A549 (cell line): ENCODE data around the gene TAS2R16. TPM values are rescaled to one million over a fixed set of nuclear protein-coding genes. Genes with fewer than 3 reads are reported as not detected.

ENCODE experiments used
- ATAC-seq, 2 experiments: fragments of 200-7000 bp in 1 of 2; fragments of >200 bp in 1 of 2; cut with Nextera tagmentation in 1 of 2; cut with Tn5 transposase in 1 of 2; 3 replicates each; pipeline versions ENCODE4 v1.8.0 to v1.9.1; 2018 to 2020; ENCODE audit warnings: mild to moderate bottlenecking in 1 of 2, moderate library complexity in 1 of 2
- CTCF ChIA-PET: fragments of 300-600 bp; sonication (Branson Sonifier 250); formaldehyde crosslinking; extraction: SDS; loops from one replicate; lab custom pipeline; 2021; ENCODE audit warnings: antibody characterized with exemption, inconsistent platforms; lab: Yijun Ruan, JAX
- POLR2A ChIA-PET: fragments of 350-600 bp; formaldehyde crosslinking; extraction: SDS; loops from one replicate; lab custom pipeline; 2021; ENCODE audit warnings: antibody characterized with exemption, inconsistent platforms; lab: Yijun Ruan, JAX
- DNase-seq, 2 experiments: peaks; one replicate each; pipeline versions ENCODE4 v3.0.0 to v3.0.0-alpha.2; 2011 to 2016; ENCODE audit warnings: low read depth in 1 of 2, low spot score in 1 of 2
- FAIRE-seq: peaks from 2 replicates; lab custom pipeline; 2011; peaks lifted over from hg19 to GRCh38; lab: Jason Lieb, UNC
- H3K27ac ChIP-seq, 2 experiments: fragments of >200 bp; sonication (Bioruptor Twin); formaldehyde crosslinking; 3 replicates each; pipeline ENCODE4 v1.5.1; 2016 to 2017
- H3K4me1 ChIP-seq: fragments of >200 bp; sonication (Bioruptor Twin); formaldehyde crosslinking; 3 replicates; pipeline ENCODE4 v1.6.1; 2016
- H3K4me2 ChIP-seq: fragments of >200 bp; sonication (Bioruptor Twin); formaldehyde crosslinking; 3 replicates; pipeline ENCODE4 v1.6.1; 2016
- H3K4me3 ChIP-seq: fragments of >200 bp; sonication (Bioruptor Twin); formaldehyde crosslinking; 3 replicates; pipeline ENCODE4 v1.5.1; 2016
- H3K9me3 ChIP-seq: fragments of >200 bp; sonication (Bioruptor Twin); formaldehyde crosslinking; 3 replicates; pipeline ENCODE4 v1.6.1; 2016
- EHF ChIP-seq: fragments of 250-450 bp; sonication (Bioruptor Pico); IDR thresholded peaks from 2 replicates; pipeline ENCODE4 v1.5.0; 2020; ENCODE audit warnings: mild to moderate bottlenecking
- EHMT2 ChIP-seq: fragments of 200-600 bp; sonication (generic); IDR thresholded peaks from 2 replicates; pipeline ENCODE4 v1.6.1; 2016; ENCODE audit warnings: antibody characterized with exemption, low read depth, mild to moderate bottlenecking, moderate library complexity
- ESRRA ChIP-seq: fragments of 150-350 bp; IDR thresholded peaks from 2 replicates; pipeline ENCODE4 v1.6.1; 2014; ENCODE audit warnings: mild to moderate bottlenecking, low read length, borderline replicate concordance
- FOSL2 ChIP-seq, 2 experiments: fragments of 450-650 bp in 1 of 2; fragments of >200 bp in 1 of 2; sonication (Bioruptor Twin) in 1 of 2; formaldehyde crosslinking; IDR thresholded peaks; 2 replicates each; pipeline versions ENCODE4 v1.5.0 to v1.6.1; 2016 to 2020; ENCODE audit warnings: mild to moderate bottlenecking in 1 of 2, moderate library complexity in 1 of 2
- HEYL ChIP-seq: fragments of 250-450 bp; sonication (Bioruptor Pico); IDR thresholded peaks from 2 replicates; pipeline ENCODE4 v1.8.0; 2021; ENCODE audit warnings: mild to moderate bottlenecking, moderate library complexity
- HOXB13 ChIP-seq: fragments of 250-450 bp; sonication (Bioruptor Pico); IDR thresholded peaks from 2 replicates; pipeline ENCODE4 v1.5.0; 2020; ENCODE audit warnings: low read depth, mild to moderate bottlenecking, moderate library complexity
- JUNB ChIP-seq: fragments of >200 bp; sonication (Bioruptor Twin); formaldehyde crosslinking; IDR thresholded peaks from 2 replicates; pipeline ENCODE4 v1.6.1; 2016
- KDM5A ChIP-seq: fragments of 200-600 bp; sonication (generic); IDR thresholded peaks from 2 replicates; pipeline ENCODE4 v1.6.1; 2016; ENCODE audit warnings: antibody characterized with exemption, mild to moderate bottlenecking
- MAFK ChIP-seq: fragments of 450-650 bp; IDR thresholded peaks from 2 replicates; pipeline ENCODE4 v1.6.1; 2014; ENCODE audit not compliant: partially characterized antibody
- NFE2L2 ChIP-seq: fragments of 150-350 bp; conservative IDR thresholded peaks from 2 replicates; pipeline ENCODE4 v1.6.1; 2014; ENCODE audit warnings: low read length
- PHF8 ChIP-seq: fragments of 200-600 bp; sonication (generic); IDR thresholded peaks from 2 replicates; pipeline ENCODE4 v1.6.1; 2016; ENCODE audit warnings: low read depth, mild to moderate bottlenecking, antibody characterized with exemption, moderate library complexity, borderline replicate concordance
- RFX5 ChIP-seq: fragments of 450-650 bp; IDR thresholded peaks from 2 replicates; pipeline ENCODE4 v1.7.1; 2014; ENCODE audit warnings: antibody characterized with exemption, mild to moderate bottlenecking, moderate library complexity
- RNF2 ChIP-seq: fragments of 200-600 bp; sonication (generic); IDR thresholded peaks from 2 replicates; pipeline ENCODE4 v1.6.1; 2016; ENCODE audit warnings: low read depth, mild to moderate bottlenecking, antibody characterized with exemption, moderate library complexity, borderline replicate concordance
- TFCP2L1 ChIP-seq: fragments of 250-450 bp; sonication (Bioruptor Pico); IDR thresholded peaks from 2 replicates; pipeline ENCODE4 v1.5.0; 2021; ENCODE audit warnings: mild to moderate bottlenecking
- ZNF302 ChIP-seq: fragments of 250-450 bp; sonication (Bioruptor Pico); IDR thresholded peaks from 2 replicates; pipeline ENCODE4 v1.9.0; 2021; ENCODE audit warnings: inconsistent platforms, mild to moderate bottlenecking, moderate library complexity
- ZSCAN20 ChIP-seq: fragments of 250-450 bp; sonication (Bioruptor Pico); IDR thresholded peaks from 2 replicates; pipeline ENCODE4 v1.8.0; 2022; ENCODE audit warnings: mild to moderate bottlenecking, moderate library complexity
- WGBS: methylation state at CpG from one replicate; pipeline ENCODE4 v1.1.6; 2017; ENCODE audit errors: missing lambda C conversion rate; 5-methylcytosine and 5-hydroxymethylcytosine counted together
- polyA plus RNA-seq, 4 experiments: library from polyadenylated mRNA; depleted of rRNA in 3 of 4; stranded (reverse); fragments of >200 nt; fragmentation: RNase III in 1 of 4; extraction: RNeasy Plus Mini Kit Qiagen cat#74134 plus additional on column Dnase treatment in 1 of 4; gene quantifications; 2 replicates in 3 of 4; 3 replicates in 1 of 4; pipeline ENCODE4 v1.2.3, GENCODE V29; 2011 to 2017
- TF ChIP-seq, protein P1 (sequence below): fragments of 250-450 bp; sonication (Bioruptor Pico); IDR thresholded peaks from 2 replicates; pipeline ENCODE4 v1.5.0; 2020; ENCODE audit warnings: low read depth, mild to moderate bottlenecking, moderate library complexity
- TF ChIP-seq, protein P2 (sequence below): fragments of 250-450 bp; sonication (Bioruptor Pico); IDR thresholded peaks from 2 replicates; pipeline ENCODE4 v1.5.0; 2021; ENCODE audit warnings: mild to moderate bottlenecking, moderate library complexity, borderline replicate concordance
- TF ChIP-seq, protein P3 (sequence below): fragments of 150-350 bp; IDR thresholded peaks from 2 replicates; pipeline ENCODE4 v1.6.1; 2014; ENCODE audit warnings: low read depth, mild to moderate bottlenecking, low read length
- TF ChIP-seq, protein P4 (sequence below): fragments of >200 bp; sonication (Bioruptor Twin); formaldehyde crosslinking; IDR thresholded peaks from 2 replicates; pipeline ENCODE4 v1.6.1; 2016
- TF ChIP-seq, protein P5 (sequence below): fragments of 200-600 bp; sonication (generic); IDR thresholded peaks from 2 replicates; pipeline ENCODE4 v1.6.1; 2016; ENCODE audit warnings: antibody characterized with exemption, mild to moderate bottlenecking, moderate library complexity
- TF ChIP-seq, protein P6 (sequence below): IDR thresholded peaks from 2 replicates; pipeline ENCODE4 v1.6.1; 2012

TAS2R16 gene
- polyA plus RNA-seq, 2 of the 4 experiments (the other 2 are of a cell fraction), result not detected

DNA sequence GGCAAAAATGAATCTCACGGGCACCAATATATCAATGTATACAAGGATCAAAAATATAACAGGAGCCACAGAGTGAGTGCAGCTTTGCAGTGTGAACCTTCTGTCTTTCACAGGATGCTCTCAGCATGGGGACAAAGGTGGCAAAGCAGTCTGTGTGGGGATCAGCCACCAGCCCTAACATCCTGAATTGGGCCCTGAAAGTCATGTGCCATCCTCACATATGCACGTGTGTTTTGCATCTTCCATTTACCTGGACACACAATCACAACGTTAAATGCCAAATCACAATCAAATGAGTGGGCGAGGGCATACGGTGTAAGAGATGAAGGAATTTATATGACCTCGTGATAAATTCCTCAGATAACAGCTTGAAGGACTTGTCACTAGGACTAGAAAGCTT lies 6.5 kb downstream of the TAS2R16 start:
- no peaks in the 10 kb centered on the region for H3K4me1 ChIP-seq
- ATAC-seq, result no peak
- no peak overlapping the region for H3K27ac ChIP-seq
- H3K4me2 ChIP-seq, result no peak overlapping the region
- H3K9me3 ChIP-seq, result no peaks in the 10 kb centered on the region
- POLR2A ChIA-PET, result no interaction called here
- no peak for TF ChIP-seq HEYL (CRISPR knock-in tag)
- no peak for TF ChIP-seq NFE2L2
- TF ChIP-seq KDM5A, result no peak
- TF ChIP-seq JUNB, result no peak
- no peak for TF ChIP-seq TFCP2L1 (CRISPR knock-in tag)
- TF ChIP-seq ZNF302 (CRISPR knock-in tag), result no peak
- no peak for TF ChIP-seq PHF8
- TF ChIP-seq, protein P1, sequence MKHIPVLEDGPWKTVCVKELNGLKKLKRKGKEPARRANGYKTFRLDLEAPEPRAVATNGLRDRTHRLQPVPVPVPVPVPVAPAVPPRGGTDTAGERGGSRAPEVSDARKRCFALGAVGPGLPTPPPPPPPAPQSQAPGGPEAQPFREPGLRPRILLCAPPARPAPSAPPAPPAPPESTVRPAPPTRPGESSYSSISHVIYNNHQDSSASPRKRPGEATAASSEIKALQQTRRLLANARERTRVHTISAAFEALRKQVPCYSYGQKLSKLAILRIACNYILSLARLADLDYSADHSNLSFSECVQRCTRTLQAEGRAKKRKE, result no peak
- TF ChIP-seq, all 56 proteins: peak for 0
- 7% methylated on average over 6 of the region's 6 CpGs for WGBS
- DNase-seq (no peak), FAIRE-seq (no peak)
- CTCF ChIA-PET, result no interaction called here
- no peak overlapping the region for H3K4me3 ChIP-seq

DNA sequence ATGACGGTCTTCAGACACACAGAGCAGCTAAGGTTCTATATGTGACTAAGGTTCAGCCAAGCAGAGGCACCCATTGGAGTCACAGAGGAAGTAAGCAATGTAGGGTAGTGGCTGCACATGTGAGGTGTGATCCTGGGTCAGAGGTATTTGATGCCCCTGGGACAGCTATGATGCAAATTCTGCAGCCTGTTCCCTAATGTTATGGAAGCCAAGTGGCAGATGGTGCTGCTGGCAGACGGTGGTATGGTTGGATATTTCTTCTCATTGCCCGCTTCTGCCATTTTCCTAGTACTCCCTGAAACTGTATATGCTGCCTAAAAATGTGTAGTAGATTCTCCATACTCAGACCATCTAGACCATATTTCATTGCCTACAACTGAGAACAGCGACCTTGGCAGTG lies 7.2 kb downstream of the TAS2R16 start:
- H3K9me3 ChIP-seq, result no peaks in the 10 kb centered on the region
- no peaks in the 10 kb centered on the region for H3K4me1 ChIP-seq
- WGBS, result 4% methylated on average over 4 of the region's 4 CpGs
- TF ChIP-seq, protein P2, sequence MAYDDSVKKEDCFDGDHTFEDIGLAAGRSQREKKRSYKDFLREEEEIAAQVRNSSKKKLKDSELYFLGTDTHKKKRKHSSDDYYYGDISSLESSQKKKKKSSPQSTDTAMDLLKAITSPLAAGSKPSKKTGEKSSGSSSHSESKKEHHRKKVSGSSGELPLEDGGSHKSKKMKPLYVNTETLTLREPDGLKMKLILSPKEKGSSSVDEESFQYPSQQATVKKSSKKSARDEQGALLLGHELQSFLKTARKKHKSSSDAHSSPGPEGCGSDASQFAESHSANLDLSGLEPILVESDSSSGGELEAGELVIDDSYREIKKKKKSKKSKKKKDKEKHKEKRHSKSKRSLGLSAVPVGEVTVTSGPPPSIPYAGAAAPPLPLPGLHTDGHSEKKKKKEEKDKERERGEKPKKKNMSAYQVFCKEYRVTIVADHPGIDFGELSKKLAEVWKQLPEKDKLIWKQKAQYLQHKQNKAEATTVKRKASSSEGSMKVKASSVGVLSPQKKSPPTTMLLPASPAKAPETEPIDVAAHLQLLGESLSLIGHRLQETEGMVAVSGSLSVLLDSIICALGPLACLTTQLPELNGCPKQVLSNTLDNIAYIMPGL, result no peak
- no peak for TF ChIP-seq RFX5
- TF ChIP-seq, protein P3, sequence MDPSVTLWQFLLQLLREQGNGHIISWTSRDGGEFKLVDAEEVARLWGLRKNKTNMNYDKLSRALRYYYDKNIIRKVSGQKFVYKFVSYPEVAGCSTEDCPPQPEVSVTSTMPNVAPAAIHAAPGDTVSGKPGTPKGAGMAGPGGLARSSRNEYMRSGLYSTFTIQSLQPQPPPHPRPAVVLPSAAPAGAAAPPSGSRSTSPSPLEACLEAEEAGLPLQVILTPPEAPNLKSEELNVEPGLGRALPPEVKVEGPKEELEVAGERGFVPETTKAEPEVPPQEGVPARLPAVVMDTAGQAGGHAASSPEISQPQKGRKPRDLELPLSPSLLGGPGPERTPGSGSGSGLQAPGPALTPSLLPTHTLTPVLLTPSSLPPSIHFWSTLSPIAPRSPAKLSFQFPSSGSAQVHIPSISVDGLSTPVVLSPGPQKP, result no peak
- TF ChIP-seq RNF2, result no peak
- TF ChIP-seq ESRRA, result no peak
- no peak for TF ChIP-seq ZSCAN20
- TF ChIP-seq HOXB13 (CRISPR knock-in tag), result no peak
- TF ChIP-seq JUNB, result no peak
- TF ChIP-seq, protein P4, sequence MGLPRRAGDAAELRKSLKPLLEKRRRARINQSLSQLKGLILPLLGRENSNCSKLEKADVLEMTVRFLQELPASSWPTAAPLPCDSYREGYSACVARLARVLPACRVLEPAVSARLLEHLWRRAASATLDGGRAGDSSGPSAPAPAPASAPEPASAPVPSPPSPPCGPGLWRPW, result no peak
- no peak for TF ChIP-seq ZNF302 (CRISPR knock-in tag)
- TF ChIP-seq, protein P5, sequence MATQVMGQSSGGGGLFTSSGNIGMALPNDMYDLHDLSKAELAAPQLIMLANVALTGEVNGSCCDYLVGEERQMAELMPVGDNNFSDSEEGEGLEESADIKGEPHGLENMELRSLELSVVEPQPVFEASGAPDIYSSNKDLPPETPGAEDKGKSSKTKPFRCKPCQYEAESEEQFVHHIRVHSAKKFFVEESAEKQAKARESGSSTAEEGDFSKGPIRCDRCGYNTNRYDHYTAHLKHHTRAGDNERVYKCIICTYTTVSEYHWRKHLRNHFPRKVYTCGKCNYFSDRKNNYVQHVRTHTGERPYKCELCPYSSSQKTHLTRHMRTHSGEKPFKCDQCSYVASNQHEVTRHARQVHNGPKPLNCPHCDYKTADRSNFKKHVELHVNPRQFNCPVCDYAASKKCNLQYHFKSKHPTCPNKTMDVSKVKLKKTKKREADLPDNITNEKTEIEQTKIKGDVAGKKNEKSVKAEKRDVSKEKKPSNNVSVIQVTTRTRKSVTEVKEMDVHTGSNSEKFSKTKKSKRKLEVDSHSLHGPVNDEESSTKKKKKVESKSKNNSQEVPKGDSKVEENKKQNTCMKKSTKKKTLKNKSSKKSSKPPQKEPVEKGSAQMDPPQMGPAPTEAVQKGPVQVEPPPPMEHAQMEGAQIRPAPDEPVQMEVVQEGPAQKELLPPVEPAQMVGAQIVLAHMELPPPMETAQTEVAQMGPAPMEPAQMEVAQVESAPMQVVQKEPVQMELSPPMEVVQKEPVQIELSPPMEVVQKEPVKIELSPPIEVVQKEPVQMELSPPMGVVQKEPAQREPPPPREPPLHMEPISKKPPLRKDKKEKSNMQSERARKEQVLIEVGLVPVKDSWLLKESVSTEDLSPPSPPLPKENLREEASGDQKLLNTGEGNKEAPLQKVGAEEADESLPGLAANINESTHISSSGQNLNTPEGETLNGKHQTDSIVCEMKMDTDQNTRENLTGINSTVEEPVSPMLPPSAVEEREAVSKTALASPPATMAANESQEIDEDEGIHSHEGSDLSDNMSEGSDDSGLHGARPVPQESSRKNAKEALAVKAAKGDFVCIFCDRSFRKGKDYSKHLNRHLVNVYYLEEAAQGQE, result no peak
- no peak for TF ChIP-seq EHMT2
- TF ChIP-seq, protein P6, sequence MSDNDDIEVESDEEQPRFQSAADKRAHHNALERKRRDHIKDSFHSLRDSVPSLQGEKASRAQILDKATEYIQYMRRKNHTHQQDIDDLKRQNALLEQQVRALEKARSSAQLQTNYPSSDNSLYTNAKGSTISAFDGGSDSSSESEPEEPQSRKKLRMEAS, result no peak
- TF ChIP-seq FOSL2 (IDR thresholded peaks at IDR 0.05), result no peak
- TF ChIP-seq FOSL2 (CRISPR knock-in tag; IDR thresholded peaks at IDR 0.05), result no peak
- no peak for TF ChIP-seq EHF
- TF ChIP-seq MAFK, result no peak
- TF ChIP-seq TFCP2L1 (CRISPR knock-in tag), result no peak
- POLR2A ChIA-PET, result no interaction called here
- FAIRE-seq (no peak), ATAC-seq (no peak), DNase-seq (no peak)
- no peak overlapping the region for H3K4me2 ChIP-seq
- no peak overlapping the region for H3K27ac ChIP-seq
- CTCF ChIA-PET, result no interaction called here
- no peak overlapping the region for H3K4me3 ChIP-seq
